Hematopoietic multipotent progenitor cell (in vitro differentiated cells): ENCODE measurements around the gene CSMD2. TPM values are rescaled to one million over a fixed set of nuclear protein-coding genes. Genes with fewer than 3 reads are reported as not detected.

ENCODE experiments used
- DNase-seq, 3 donors: peaks; one replicate each; pipeline ENCODE4 v3.0.0-alpha.2; 2011 to 2015; ENCODE audit warnings: low read depth in 2 of 3, low spot score in 2 of 3
- total RNA-seq: library from RNA; depleted of rRNA; stranded (reverse); fragments of >200 nt; gene quantifications from one replicate; pipeline ENCODE4 v1.2.3, GENCODE V29; 2012

The CSMD2 gene
- total RNA-seq, 1 donor = not detected

DNA sequence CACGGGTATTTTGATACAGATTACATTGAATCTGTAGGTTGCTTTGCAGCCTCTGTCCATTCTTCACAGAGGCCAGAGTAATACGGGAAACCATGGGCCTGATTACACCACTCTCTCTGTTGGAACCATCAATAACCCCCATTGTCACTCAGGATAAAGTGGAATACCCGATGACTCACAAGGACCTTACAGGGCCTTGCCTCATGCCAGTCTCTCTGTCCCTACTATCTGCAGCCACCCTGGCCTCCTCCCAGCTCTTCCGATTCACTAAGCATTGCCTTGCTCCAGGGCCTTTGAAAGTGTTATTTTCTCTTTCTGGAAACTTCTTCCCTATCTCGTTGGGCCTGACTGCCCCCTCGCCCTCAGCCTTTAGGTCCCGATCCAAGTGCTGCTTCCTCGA lies 239.4 kb downstream of the CSMD2 start:
- no peak for DNase-seq

DNA sequence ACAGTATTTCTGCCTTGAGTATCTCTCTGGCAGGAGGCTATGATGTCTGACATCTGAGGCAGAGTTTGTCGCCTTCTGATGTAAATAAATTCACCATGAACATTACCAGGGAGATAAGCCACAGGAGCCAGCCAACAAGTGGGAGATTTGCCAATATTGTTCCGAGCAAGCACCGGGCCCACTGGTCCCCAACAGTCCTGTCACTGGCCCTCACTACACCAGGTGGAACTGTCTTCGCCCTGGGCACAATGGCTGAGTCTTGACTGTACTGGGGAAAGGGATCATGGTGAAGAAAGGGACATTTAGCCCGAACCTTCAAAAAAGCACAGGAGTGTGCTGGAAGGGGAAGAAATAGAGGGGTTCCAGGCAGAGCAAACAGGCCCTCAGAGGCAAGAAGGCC lies 243.7 kb downstream of the CSMD2 start:
- no peak for DNase-seq

DNA sequence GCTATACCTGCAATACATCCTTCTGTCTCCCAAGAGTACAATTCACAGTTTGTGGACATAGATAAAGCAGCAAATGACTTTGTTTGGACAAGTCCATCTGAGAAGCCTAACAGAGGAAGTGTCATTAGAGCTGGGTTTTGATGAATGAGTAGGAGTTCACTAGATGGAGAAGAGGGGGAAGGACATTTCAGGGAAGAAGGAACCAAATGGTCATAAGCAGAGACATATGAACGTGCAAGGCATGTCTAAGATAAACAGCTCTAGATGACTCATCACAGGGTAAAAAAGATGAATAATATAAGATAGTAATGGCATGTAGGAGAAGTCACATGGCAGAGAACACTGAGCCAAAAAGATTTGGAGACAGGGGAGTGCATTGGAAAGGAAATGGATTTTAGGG lies 246.7 kb downstream of the CSMD2 start:
- DNase-seq = no peak

DNA sequence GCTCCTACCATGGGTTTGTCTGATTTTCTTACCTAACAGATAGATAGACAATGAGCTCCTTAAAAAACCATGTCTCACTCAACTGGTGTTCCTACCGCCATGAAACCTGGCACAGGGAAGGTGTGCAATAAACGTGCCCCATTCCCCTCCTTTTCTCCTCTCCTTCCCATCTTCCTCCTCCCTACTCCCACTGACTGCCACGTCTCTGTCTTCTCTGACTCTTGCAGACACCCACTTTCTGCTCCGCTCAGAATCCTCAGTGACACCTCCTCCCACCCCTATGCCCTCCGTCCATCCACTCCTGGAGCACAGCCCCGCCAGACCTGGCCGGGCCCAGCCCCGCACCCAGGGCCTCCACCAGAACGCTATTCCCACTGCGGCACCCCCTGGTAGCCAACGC lies 248.2 kb downstream of the CSMD2 start:
- no peak for DNase-seq

DNA sequence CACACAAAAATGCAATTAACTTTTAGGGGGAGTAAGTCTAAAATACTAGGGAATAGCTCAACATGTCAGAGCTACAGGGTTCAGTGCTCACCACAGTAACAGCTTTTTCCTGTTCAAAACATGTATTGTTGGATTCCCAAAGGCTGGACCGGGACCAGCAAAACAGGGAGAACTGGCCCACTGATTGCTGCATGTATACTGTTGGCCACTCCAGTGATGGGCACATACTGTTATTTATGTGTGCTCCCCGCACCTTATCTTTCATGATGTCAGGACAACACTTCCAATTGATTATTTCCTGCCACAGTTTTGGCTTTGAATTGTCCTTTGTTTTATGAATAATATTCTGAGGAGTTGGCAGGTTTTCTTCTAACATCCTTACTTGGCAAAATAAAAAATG lies 250.5 kb downstream of the CSMD2 start:
- DNase-seq = no peak

DNA sequence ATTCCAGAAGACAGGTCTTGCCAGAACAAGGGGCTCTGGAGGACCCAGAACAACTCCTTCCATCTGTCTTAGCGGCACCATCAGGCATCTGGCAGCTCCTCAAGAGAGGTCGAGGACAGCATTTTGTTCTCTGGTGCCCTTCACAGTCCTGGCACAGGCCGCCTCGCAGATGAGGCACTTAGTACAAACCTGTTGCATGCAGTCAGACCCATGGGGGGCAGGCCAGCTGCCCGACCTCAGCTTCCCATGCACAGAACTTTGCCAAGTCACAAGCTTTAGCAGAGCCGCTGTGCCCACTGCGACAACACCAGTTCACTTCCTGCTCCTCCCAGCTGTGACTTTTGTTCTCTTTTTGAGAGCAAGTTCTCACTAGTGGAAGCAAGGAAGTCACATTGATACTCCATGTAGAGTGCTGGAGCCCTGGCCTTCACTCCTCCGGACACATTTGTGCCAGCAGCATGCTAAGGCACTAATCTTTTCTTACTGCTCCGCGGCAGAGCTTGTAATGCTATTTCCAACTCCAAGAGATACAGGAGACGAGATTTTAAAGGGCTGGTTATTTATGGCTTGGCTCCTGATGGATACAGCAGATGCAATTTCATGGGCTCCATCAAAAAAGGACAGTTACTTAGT lies 256.6 kb downstream of the CSMD2 start:
- no peak for DNase-seq

DNA sequence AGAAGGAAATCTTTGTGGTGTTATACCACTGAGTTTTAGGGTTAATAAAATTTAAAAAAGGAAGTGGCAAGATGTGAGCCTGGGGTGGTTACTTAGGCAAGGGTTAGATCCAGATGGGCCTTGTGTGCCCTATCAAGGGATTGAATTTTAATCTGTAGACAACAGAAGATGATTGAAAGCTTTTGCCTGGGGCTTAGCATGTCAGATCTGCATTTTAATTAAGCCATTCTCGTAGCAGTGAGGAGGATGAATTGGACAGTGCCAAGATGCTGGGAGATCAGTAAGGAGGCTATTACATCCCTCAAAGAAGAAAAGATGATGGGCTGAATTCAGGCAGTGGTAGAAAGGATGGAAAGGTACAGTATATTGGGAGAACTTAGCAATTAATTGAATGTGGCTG lies 258.9 kb downstream of the CSMD2 start:
- no peak for DNase-seq

DNA sequence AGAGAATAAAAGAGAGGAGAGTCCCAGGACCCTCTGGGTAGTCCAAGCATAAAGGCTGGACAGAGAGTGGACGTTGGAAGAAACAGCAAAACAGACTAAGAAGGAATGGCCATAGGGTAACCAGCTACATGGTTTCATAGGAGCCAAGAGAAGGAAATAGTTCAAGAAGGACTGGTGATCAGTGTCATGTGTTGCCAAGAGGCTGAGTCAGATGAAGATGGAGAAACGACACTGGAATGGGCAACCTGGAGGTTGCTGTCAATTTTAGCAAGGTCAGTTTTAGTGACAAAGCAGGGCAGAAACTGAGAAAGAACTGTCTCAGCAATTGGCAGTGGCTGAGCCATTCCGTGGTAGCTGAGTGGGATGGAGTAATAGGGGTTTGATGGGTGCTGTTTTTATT lies 259.8 kb downstream of the CSMD2 start:
- no peak for DNase-seq

DNA sequence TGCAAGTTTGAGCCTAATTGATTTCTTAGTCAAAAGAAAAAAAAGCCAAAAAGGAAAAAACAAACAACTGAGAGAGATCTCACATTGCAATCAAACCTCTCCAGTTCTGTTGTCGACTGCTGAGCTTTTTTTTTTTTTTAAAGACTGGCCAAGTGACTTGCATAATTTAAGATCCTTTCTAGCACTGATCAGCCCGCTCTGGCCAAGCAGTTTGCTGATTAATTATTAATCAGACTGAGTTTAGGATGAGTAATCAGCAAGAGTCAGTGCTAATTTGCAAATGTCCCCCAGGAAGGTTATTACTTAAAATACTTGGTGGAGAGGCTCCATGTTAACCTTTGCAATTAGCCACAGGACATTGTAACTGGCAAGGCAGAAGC lies 261.8 kb downstream of the CSMD2 start:
- DNase-seq = no peak

DNA sequence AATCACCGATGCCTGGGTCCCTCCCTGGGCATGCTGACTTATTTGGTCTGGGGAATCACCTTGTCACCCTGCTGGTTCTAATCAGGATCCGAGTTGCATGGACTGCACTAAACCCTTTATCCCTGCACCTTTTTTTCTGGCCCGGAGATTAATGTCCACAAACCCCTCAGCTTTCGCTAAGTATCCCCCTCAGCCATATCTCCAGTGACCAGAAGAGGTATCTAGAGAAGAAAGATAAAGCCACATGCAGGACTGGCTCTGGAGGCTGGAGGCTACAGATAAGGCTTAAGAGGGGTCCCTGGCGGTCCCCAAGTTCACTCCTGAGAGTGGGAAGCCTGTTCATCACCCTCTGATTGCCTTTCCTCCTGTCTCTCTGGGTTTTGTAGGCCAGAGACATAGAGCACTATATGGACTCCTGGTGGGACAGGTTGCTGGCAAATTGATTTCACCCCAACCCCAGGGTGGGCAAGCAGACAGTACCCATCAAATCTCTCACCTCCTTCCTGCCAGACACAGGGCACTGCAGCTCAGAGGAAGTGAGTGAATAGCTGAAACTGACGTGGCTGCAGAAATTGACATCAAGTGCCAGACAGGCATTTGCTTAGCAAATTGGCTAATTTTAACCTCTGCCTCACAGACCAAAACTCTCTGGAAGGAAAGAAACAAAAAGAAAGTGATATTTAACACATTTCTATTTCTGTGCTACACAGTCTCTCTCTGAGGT lies 262.4 kb downstream of the CSMD2 start:
- peak in 2 of 3 donors; percentile 9 to 19 for DNase-seq

DNA sequence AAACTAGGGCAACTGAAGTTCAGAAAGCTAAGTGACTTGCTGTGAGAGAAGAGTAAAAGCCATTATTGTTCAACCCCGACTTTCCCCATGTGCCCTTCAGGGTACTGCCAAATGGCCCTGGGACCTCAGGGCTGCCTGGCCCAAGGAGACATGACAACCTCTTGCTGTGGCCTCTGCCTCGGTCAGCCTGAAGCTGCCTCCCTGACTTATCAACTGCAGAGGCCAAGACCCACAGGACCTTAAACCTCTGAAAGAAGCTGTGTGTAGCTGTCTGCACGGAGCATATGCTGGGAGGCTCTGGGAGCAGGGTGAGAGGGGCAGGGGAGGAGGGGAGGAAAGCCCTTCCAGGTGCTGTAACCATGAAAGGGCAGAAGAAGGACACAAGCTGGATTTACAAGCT lies 265.3 kb downstream of the CSMD2 start:
- no peak for DNase-seq

DNA sequence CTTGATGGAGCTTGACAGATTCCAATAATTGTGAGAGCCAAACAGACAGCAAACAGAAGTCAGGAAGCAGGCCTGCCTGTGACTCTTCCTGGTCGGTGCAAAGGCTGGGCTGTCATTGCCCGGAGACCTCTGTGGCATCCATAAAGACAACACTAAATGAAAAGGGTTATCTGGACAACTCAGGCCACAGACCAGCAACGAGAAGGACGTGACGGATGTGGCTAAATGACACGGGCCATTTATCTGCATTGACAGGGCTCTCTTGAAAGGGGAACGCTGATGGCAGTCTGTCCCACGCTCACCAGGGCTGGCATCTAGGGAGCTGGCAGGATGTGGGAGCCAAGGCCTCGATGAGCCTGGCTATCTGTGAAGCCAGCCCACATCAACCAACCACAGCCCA lies 266.1 kb downstream of the CSMD2 start:
- peak in 1 of 3 donors; percentile 11 for DNase-seq

DNA sequence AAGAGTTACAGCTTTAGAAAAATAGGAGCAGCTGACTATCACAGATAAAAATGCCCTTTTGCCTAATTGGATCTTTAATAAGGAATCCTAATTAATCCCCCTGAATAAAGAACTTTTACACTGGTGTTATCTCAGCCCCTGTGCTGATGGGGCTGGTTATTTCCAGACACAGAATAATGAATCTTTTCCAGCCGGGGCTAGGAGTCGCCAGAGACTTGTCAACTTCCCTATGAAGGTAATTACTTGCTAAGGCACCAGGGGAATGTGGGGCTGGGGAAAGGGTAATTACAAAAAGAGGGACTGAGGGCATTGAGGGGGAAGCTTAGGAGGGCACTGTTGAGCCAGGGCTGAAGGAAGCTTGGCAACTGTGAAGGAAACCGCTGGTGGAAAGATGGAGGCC lies 266.6 kb downstream of the CSMD2 start:
- DNase-seq = no peak

DNA sequence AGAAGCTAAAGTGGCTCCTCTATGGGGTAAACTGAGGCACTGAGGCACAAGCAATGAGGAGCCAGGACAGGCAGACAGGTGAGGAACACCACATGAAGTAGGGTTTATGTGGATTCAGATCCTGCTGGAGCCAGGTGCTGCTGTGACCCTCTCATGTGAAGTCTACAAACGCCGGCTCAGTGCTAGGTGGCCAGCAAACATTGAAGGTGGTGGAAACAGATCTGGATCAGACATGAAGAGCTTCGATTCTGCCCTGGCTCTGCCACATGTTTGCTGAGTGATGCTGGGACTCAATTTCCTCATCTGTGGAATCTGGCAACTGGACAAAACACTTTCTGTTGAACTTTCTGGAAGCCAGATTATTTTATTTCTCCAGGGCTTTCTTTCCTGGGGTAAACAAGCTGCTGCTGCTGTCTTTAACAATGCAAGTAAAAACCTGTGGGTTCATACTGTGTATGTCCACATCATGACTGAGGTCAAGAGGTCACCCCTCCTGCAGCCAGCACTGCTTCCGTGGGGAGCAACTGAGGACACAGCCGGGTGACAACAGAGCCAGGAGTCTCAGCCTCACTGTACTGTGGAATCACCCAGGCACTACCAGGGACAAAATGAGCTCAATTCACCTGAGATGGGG lies 267.8 kb downstream of the CSMD2 start:
- no peak for DNase-seq

DNA sequence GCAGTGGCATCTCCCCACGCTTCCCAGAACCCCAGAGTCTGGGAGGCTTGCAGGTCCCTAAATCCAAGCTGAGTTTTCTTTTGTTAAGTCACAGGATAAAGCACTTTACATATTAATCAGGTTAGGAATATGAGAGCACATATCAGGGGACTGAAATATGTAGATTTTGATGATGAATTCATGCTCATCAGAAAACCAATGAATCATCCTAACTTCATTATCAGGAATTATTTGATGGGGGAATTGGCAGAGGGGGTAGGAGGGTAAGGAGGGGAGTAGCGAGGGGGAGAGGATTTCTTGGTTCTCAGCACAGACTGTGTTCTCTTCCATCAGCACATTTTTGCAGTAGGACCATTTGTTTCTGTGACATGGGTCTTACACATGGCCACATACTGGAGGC lies 269.1 kb downstream of the CSMD2 start:
- DNase-seq = no peak

DNA sequence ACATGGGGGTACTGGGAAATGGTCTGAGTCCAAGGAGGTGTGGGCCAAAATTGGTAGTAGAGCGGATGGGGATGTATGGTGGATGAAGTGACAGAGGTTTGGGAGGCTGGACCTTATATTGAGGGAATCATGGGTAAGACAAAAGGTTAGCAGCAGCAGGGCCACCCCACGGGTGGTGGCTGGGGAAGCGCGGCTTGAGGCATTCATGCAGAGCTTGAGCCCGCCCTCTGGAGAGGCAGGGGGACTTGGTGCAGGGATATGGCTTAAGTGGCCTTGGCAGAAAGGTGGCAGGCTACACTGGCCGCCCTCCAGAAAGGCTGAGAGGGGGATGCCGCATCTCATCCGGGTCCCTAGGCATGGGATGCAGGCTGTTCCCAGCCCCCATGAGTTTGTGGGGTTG lies 269.6 kb downstream of the CSMD2 start:
- DNase-seq = no peak

DNA sequence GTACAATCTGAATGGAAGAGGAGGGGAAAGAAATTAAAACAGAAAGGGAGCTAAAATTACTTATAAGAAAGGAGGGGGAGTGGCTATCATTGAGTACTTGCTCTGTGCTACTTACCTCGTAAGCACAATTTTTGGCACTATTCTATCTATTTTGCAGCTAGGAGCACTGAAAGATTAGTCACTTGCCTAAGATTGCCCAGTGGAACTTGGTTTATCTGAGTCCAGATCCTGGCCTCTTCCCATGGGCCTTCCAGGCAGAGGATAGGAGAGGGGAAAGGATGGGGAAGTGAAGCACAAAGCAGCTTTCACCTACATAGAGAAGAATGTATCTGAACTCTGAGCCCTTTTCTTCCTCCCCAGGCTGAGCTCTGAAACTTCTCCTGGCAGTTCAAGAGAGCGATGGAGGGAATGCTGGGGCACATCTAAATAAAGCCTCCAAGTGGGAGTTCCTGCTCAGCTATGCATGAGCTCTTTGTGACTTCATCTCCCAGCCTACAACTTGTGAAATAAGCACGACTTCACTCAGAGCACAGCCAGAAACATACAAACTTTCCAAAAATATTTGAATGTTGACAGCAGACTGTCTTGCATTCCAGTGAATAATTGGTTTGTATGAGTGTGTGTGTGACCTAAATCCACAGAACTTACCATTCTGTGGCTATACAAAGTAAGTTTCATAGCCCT lies 271.7 kb downstream of the CSMD2 start:
- DNase-seq = no peak

DNA sequence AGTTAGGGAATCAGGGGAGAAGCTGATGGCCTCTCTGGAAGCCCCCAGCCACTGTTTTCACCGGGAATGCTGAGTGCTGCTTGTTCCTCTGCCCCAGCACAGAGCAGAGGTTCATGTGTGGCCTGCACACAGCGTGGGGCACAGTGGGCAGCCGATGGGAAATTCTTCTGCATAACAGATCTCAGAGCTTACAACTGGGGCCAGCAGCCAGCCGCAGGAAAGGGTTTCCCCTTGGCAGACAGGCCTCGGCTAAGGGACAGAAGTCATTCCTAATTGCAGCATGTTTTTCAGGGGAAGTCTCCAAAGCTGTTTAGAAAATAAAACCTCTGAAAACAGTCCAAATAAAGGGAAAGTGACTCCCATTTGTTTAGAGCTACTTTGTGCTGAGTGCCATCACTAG lies 278.5 kb downstream of the CSMD2 start:
- DNase-seq = no peak

DNA sequence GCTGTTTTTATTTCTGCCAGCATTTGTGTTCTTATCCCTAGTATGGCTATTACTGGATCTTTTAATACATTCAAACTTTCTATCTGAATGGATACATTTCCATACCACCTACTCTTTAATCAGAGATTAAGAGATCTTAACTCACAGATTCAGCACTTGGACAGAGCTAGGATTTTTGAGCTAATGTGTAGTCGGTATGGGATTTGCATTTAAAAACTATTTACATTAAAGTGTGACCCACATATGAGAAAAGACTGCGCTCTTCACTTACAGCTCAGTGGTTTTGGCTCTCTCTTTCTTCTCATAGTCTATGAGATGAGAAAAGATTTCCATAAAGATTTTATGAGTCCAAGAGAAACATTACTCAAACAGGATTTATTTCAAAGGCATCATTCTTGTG lies 284.7 kb downstream of the CSMD2 start:
- DNase-seq = no peak

DNA sequence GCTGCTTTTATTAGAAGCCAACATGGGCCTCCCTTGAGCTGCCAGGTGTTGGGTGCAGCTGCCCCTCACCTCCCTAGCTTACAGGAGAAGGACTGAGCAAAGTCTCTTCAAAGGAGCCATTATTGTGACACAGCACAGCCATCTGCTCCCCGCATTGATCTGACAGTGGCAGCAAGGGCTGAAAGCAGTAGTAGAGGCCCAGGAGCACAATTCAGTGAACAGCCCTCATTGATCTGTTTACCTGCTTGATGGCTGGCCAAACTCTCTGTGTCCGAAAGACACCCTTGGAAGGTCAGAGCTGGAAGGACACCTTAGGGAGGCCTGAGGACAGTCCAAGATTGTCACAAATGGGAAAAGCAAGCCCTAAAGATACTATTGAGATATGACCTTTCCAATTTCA lies 286.6 kb downstream of the CSMD2 start:
- DNase-seq = no peak

DNA sequence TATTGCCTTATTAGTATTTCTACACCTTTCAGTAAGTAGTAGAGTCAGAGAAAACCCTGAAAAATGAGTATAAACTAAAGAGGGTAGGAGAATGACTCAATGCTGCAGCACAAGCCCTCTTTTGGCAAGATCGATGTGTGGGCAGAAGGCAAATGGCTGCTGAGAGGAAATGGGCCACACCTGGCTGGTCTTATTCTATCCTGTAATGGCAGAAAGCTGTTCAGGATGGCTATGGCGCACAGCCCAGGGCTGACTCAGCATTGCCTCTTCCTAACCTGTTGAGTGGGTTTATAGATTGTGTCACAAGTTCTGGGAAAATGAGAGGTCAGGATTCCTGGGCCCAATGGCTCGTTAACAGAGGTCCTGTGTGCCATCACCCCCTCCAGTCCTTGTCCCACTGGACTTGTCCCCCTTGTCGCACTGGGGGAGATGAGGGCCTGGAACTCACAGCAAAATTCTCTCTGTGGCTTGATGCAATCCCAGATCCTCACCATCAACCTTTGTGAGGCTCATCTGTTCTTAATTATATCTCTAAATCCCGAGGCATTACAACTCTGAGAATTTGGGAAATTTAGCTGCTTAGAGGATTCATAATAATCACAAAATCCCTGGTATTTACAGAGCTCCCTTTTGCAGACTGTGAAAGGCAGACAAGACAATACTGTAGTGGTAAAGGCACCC lies 287.9 kb downstream of the CSMD2 start:
- DNase-seq = no peak
